ENCODE results near the gene SLC39A9.

The SLC39A9 gene

DNA sequence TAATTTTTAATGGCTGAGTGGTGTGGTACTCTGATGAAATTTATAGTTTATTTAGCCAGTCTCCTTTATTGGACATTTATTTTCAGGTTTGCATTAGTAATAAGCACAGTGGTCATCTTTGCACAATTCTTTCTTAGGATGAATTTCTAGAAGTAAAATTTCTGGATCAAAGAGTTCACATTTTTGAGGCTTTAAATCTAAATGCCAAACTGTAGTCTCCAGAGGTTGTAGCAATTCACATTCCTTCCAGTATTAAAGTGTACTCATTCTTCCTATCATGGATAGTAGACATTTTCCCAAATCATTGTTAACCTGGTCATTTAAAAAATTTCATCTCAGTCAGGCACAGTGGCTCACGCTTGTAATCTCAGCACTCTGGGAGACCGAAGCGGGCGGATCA lies 24.8 kb downstream of the SLC39A9 start:
- no peak for DNase-seq (ENCODE audit: low read depth)
- TF ChIP-seq, protein P1, sequence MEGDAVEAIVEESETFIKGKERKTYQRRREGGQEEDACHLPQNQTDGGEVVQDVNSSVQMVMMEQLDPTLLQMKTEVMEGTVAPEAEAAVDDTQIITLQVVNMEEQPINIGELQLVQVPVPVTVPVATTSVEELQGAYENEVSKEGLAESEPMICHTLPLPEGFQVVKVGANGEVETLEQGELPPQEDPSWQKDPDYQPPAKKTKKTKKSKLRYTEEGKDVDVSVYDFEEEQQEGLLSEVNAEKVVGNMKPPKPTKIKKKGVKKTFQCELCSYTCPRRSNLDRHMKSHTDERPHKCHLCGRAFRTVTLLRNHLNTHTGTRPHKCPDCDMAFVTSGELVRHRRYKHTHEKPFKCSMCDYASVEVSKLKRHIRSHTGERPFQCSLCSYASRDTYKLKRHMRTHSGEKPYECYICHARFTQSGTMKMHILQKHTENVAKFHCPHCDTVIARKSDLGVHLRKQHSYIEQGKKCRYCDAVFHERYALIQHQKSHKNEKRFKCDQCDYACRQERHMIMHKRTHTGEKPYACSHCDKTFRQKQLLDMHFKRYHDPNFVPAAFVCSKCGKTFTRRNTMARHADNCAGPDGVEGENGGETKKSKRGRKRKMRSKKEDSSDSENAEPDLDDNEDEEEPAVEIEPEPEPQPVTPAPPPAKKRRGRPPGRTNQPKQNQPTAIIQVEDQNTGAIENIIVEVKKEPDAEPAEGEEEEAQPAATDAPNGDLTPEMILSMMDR (IDR thresholded peaks at IDR 0.05; ENCODE audit: insufficient read depth, low read depth, low read length, missing control alignments) = no peak

DNA sequence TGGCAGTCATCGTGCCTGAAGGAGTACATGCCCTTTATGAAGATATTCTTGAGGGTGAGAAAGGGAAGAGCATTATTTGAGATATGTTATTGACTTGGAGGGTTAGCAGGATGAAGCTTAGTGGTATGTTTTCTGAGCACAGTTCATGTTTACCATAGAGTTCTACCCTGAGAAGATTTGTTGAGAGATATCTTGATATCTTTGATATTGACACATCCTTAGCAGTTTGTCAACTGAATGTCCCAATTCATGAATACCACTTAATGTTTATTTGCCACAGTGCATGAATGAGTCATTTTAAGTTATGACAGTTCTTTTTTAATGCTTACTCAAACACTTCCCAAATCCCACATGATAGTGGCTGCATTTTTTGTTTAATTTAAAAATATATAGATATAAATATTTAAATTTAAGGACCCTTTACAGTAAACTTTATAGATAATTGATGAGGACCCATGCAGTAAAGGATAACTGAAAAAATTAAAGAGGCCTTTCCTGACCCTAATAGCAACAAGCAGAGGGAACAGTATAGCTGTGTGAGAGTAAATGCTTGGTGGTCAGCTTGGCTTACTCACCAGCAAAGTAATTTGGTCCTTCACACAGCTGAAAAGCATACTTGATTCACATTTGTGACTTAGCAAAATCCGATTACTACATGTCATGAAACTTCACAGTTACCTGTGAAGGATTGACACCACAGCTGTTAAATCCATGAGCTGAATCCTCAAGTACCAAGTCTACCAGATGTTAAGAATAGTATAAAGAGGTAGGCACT lies 25.8 kb downstream of the SLC39A9 start:
- H3K4me3 ChIP-seq (ENCODE audit: low read length) = no peak overlapping the region
- TF ChIP-seq, protein P1 (IDR thresholded peaks at IDR 0.05; ENCODE audit: insufficient read depth, low read depth, low read length, missing control alignments) = no peak
- peak; percentile 9 for DNase-seq (ENCODE audit: low read depth)

More for the DNA sequence above, 24.8 kb downstream of the SLC39A9 start:
- no peak overlapping the region for H3K4me3 ChIP-seq (ENCODE audit: low read length)

DNA sequence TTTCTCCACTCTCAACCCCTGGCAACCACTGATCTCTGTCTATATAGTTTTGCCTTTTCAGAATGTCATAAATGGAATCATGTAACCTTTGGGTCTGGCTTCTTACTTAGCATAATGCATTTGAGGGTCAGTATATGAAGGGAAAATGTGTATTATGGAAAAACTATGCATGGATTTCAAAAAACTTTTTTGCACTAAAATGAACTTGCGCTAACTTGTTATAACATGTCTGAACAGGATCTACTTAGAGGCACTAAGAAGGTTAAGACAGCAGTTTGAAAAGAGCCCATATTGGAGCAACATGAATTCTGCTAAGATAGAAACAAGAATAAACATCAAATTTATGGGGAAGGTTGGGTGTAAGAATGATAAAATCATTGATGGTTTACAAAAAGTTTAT lies 29.1 kb downstream of the SLC39A9 start:
- TF ChIP-seq, protein P1 (IDR thresholded peaks at IDR 0.05; ENCODE audit: insufficient read depth, low read depth, low read length, missing control alignments) = no peak
- DNase-seq (ENCODE audit: low read depth) = peak; percentile 64
- no peak overlapping the region for H3K4me3 ChIP-seq (ENCODE audit: low read length)

DNA sequence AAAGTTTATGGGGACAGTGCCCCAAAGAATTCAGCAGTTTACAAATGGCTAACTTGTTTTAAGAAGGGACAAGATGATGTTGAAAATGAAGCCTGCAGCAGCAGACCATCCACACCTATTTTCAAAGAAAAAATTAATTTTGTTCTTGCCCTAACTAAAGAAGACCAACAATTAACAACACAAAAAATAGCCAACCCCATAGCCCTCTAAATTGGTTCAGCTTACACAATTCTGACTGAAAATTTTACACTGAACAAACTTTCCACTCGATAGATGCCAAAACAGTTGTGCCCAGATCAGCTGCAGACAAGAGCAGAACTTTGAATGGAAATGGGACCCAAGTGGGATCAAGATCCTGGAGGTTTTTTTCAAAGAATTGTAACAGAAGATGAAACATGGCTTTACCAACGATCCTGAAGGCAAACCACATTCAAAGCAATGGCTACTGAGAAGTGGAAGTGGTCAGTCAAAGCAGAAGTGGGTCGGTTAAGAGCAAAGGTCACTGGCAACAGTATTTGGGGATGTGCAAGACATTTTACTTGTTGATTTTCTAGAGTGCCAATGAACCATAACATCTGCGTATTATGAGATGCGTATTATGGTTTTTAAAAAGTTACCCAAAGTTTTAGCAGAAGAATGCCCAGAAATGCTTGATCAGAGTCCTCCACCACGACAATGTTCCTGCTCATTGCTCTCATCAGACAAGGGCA lies 30.0 kb downstream of the SLC39A9 start:
- DNase-seq (ENCODE audit: low read depth) = no peak
- TF ChIP-seq, protein P1 (IDR thresholded peaks at IDR 0.05; ENCODE audit: insufficient read depth, low read depth, low read length, missing control alignments) = no peak
- no peak overlapping the region for H3K4me3 ChIP-seq (ENCODE audit: low read length)

DNA sequence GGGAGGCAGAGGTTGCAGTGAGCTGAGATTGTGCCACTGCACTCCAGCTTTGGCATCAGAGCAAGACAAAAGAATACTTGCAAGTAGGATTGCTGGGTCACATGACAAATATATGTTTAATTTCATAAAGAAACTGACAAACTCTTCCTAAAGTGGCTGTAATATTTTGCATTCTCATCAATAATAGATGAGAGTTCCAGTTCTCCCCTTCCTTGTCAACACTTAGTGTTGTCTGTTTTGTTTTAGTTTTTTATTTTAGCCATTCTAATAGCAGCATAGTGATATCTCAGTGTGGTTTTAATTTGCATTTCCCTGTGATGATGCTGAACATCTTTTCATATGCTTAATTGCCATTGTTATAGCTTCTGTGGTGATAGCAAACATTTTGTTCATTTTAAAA lies 31.2 kb downstream of the SLC39A9 start:
- H3K4me3 ChIP-seq (ENCODE audit: low read length) = no peak overlapping the region
- DNase-seq (ENCODE audit: low read depth) = no peak
- TF ChIP-seq, protein P1 (IDR thresholded peaks at IDR 0.05; ENCODE audit: insufficient read depth, low read depth, low read length, missing control alignments) = no peak

DNA sequence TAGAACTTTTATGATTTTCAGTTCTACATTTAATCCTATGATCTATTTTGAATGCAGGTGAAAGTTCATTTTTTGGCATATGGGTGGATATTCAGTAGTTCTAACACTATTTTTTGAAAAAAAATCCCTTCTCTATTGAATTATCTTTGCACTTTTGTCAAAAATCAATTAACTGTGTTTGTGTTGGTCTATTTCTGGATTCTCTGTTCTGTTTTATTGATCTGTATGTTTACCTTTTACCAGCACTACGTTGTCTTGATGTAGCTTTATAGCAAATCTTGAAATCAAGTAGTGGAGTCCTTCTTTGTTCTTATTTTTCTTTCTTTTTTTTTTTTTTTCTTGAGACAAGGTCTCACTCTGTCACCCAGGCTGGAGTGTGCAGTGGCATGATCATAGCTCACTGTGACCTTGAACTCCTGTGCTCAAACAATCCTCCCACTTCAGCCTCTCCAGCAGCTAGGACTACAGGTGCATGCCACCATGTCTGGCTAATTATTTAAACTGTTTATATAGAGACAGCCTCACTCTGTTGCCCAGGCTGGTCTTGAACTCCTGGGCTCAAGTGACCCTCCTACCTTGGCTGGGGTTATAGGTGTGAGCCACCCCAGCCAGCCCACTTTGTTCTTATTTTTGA lies 31.9 kb downstream of the SLC39A9 start:
- DNase-seq (ENCODE audit: low read depth) = no peak
- H3K4me3 ChIP-seq (ENCODE audit: low read length) = no peak overlapping the region
- TF ChIP-seq, protein P1 (IDR thresholded peaks at IDR 0.05; ENCODE audit: insufficient read depth, low read depth, low read length, missing control alignments) = no peak
